ENCODE data around the gene UGT1A3. TPM values are rescaled to one million over a fixed set of nuclear protein-coding genes. Genes with fewer than 3 reads are reported as not detected.
A peak's percentile ranks its signal among the peaks of the same experiment; 100 is the strongest.
"Not testable (repeated sequence)": the region's sequence is repeated elsewhere in the genome, so short reads cannot be mapped to it uniquely, and the experiment has no call there.

The UGT1A3 gene
- total RNA-seq, 1 donor from 2014 or later = not detected

DNA sequence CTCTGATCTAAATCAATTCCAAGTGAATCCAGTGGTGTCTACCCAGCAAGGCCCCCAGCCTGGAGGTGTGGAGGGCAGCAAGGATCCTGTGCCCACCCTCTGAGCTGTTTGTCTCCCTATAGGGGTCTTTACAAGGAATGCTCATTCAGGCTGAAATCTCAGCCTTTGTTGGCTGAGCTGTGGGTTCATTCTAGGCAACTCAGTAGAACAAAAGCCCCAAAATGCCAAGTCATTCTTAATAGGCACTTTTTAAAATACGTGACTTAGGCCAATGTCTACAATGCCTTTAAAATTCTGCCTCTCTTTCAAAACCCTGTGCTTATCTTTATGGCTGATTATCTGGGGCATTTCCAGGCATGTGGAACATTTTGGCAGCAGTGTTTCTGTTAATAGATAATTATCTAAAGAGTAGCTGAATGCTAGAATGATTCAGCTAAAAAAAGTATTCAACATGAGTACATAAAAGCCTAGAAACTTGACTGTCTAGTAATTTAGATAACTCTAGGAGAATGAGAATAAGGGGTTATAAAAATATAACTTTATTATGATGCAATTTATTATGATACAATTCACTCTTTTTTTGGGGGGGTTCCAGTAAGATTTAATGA, 28.7 kb upstream of the UGT1A3 start:
- no peaks in the 10 kb centered on the region for H3K36me3 ChIP-seq
- H3K9me3 ChIP-seq = no peaks in the 10 kb centered on the region
- H3K4me3 ChIP-seq = no peak overlapping the region
- H3K4me1 ChIP-seq = no peaks in the 10 kb centered on the region
- ATAC-seq = peak in 1 of 2 donors; percentile 54
- DNase-seq = no peak
- no peak for TF ChIP-seq CTCF (IDR thresholded peaks at IDR 0.05)
- intact Hi-C loops (cut with DNase I) = no loop called here
- no peaks in the 10 kb centered on the region for H3K27me3 ChIP-seq (ENCODE audit: low read depth)
- no peak overlapping the region for H3K27ac ChIP-seq

DNA sequence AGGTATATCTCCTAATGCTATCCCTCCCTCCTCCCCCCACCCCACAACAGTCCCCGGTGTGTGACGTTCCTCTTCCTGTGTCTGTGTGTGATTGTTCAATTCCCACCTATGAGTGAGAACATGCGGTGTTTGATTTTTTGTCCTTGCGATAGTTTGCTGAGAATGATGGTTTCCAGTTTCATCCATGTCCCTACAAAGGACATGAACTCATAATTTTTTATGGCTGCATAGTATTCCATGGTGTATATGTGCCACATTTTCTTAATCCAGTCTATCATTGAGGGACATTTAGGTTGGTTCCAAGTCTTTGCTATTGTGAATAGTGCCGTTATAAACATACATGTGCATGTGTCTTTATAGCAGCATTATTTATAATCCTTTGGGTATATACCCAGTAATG, 28.0 kb upstream of the UGT1A3 start:
- intact Hi-C loops (cut with DNase I); H3K4me3 ChIP-seq; H3K4me1 ChIP-seq; H3K36me3 ChIP-seq; H3K27me3 ChIP-seq (ENCODE audit: low read depth); DNase-seq; H3K27ac ChIP-seq; ATAC-seq; H3K9me3 ChIP-seq: not testable (repeated sequence)

DNA sequence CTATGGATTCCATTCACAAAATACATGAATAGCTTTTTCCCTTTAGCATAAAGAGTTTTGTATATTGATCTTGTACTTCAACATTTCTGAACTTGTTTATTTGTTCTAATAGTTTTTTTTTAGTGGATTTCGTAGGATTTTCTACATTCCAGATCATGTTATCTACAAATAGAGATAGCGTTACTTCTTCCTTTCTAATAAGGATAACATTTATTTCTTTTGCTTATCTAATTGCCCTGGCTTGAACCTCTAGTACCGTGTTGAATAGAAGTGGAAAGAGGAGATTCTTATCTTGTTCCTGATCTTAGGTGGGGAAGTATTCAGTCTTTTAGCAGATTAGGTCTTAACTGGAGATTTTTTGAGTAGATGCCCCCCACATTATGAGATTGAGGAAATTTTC, 26.6 kb upstream of the UGT1A3 start:
- ATAC-seq (no peak), DNase-seq (no peak)
- Histone ChIP-seq H3K9me3 (no peaks in the 10 kb centered on the region), H3K4me1 (no peaks in the 10 kb centered on the region), H3K4me3 (no peak overlapping the region), H3K27ac (no peak overlapping the region), H3K27me3 (ENCODE audit: low read depth) (no peaks in the 10 kb centered on the region), H3K36me3 (no peaks in the 10 kb centered on the region)
- TF ChIP-seq CTCF (IDR thresholded peaks at IDR 0.05) = no peak
- intact Hi-C loops (cut with DNase I) = no loop called here

DNA sequence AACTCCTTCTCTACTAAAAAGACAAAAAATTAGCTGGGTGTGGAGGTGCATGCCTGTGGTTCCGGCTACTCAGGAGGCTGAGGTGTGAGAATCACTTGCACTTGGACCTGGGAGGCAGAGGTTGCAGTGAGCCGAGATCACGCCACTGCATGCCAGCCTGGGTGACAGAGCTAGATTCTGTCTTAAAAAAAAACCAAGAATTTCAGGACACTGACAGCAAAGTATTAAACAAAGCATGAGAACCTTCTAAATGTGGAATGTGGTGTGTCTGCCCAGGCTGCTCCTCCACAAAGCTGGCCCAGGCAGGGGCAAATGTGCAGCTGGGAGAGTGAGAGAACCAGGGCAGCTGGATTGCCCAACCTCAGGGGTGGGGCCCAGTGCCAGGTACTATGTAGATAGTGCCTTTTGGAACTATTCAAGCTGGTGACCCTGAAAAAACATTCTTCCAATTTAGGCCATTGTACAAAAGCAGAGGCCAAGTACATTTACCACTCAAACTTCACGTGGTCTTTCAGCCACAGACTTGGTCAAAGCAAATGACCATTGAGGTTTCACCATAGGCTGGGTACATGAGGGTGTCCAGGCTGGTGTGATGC, 22.8 kb upstream of the UGT1A3 start:
- no peak overlapping the region for H3K27ac ChIP-seq
- peak; percentile 53 for DNase-seq
- peak; percentile 52 to 61 for ATAC-seq
- no peaks in the 10 kb centered on the region for H3K36me3 ChIP-seq
- intact Hi-C loops (cut with DNase I) = no loop called here
- no peaks in the 10 kb centered on the region for H3K27me3 ChIP-seq (ENCODE audit: low read depth)
- H3K9me3 ChIP-seq = no peaks in the 10 kb centered on the region
- no peak for TF ChIP-seq CTCF (IDR thresholded peaks at IDR 0.05)
- H3K4me3 ChIP-seq = no peak overlapping the region
- H3K4me1 ChIP-seq = peaks cover 2% of the 10 kb centered on the region

GRCh38 chr2:233706720-233707119, 22.1 kb upstream of the UGT1A3 start:
- no peak for TF ChIP-seq CTCF (IDR thresholded peaks at IDR 0.05)
- ATAC-seq = no peak
- peaks cover 9% of the 10 kb centered on the region for H3K4me1 ChIP-seq
- H3K4me3 ChIP-seq = no peak overlapping the region
- no peaks in the 10 kb centered on the region for H3K36me3 ChIP-seq
- intact Hi-C loops (cut with DNase I) = no loop called here
- H3K27me3 ChIP-seq (ENCODE audit: low read depth) = no peaks in the 10 kb centered on the region
- no peaks in the 10 kb centered on the region for H3K9me3 ChIP-seq
- H3K27ac ChIP-seq = no peak overlapping the region
- no peak for DNase-seq

DNA sequence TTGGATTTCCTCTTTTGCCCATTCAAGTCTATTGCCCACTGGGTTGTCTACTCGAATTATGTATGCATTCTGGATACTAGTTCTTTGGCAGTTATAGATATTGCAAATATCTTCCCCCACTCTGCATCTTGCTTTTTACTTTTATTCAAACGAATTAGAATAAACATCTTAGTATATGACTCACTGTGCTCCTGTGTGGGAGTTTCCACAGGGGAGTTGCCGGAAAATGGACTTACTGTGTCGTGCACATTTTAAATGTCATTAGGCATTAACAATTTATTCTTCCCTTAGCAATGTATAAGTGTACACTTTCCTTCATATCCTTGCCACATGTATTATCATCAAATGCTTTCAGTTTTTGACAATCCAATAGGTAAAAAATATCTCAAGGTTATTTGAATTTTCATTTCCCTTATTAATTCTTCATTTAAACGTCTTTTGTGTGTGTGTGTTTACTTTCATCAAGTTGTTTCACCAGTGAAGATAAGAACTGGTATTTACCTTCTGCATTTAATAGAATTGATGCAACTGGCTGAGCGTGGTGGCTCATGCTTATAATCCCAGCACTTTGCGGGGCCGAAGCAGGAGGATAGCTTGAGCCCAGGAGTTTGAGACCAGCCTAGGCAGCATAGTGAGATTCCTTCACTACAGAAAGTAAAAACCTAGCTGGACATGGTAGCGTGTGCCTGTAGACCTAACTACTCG, 20.8 kb upstream of the UGT1A3 start:
- no peaks in the 10 kb centered on the region for H3K27me3 ChIP-seq (ENCODE audit: low read depth)
- no peak for TF ChIP-seq CTCF (IDR thresholded peaks at IDR 0.05)
- intact Hi-C loops (cut with DNase I) = no loop called here
- DNase-seq (no peak), ATAC-seq (no peak)
- H3K27ac ChIP-seq = no peak overlapping the region
- no peaks in the 10 kb centered on the region for H3K9me3 ChIP-seq
- no peak overlapping the region for H3K4me3 ChIP-seq
- H3K36me3 ChIP-seq = no peaks in the 10 kb centered on the region
- peaks cover 9% of the 10 kb centered on the region for H3K4me1 ChIP-seq
